Cardiac muscle cell (in vitro differentiated cells and primary cell): ENCODE data around the gene CA5B. TPM values are rescaled to one million over a fixed set of nuclear protein-coding genes. Genes with fewer than 3 reads are reported as not detected.

Source experiments
- DNase-seq, 2 donors: peaks; one replicate each; pipeline versions ENCODE4 v3.0.0 to v3.0.0-alpha.2; 2010 to 2017; ENCODE audit warnings: low read depth in 1 of 2, low spot score in 1 of 2
- H3K27ac ChIP-seq: fragments of 200-600 bp; sonication (generic); 2 replicates; pipeline ENCODE4 v1.5.1; 2016
- H3K27me3 ChIP-seq: fragments of 200-600 bp; sonication (generic); 2 replicates; pipeline ENCODE4 v1.6.0; 2016; ENCODE audit warnings: control low read depth
- H3K36me3 ChIP-seq: fragments of 200-600 bp; sonication (generic); 2 replicates; pipeline ENCODE4 v1.5.1; 2016; ENCODE audit warnings: control low read depth
- H3K4me1 ChIP-seq: fragments of 200-600 bp; sonication (generic); 2 replicates; pipeline ENCODE4 v1.8.1; 2017; ENCODE audit warnings: low read depth, mild to moderate bottlenecking, mixed run types
- H3K4me3 ChIP-seq: fragments of 200-600 bp; sonication (generic); 2 replicates; pipeline ENCODE4 v1.5.1; 2016; ENCODE audit warnings: mild to moderate bottlenecking
- H3K9me3 ChIP-seq: fragments of 200-600 bp; sonication (generic); 2 replicates; pipeline ENCODE4 v1.5.1; 2017; ENCODE audit warnings: low read depth, mild to moderate bottlenecking, control low read depth
- CTCF ChIP-seq: IDR thresholded peaks from 2 replicates; pipeline ENCODE4 v1.5.1; 2012; ENCODE audit warnings: low read depth, mild to moderate bottlenecking, low read length
- polyA plus RNA-seq: library from polyadenylated mRNA; unstranded; fragments of >200 nt; fragmentation: Nextera tagmentation; extraction: Ambion mirVana; gene quantifications from 2 replicates; pipeline ENCODE4 v1.2.1, GENCODE V29; 2016
- total RNA-seq: library from RNA; depleted of rRNA; stranded (reverse); fragments of >200 nt; gene quantifications from 2 replicates; pipeline ENCODE4 v1.2.3, GENCODE V29; 2016

Gene CA5B
- total and polyA plus RNA-seq, 2 experiments from 2014 or later, result 7.1 to 9.9 TPM

DNA sequence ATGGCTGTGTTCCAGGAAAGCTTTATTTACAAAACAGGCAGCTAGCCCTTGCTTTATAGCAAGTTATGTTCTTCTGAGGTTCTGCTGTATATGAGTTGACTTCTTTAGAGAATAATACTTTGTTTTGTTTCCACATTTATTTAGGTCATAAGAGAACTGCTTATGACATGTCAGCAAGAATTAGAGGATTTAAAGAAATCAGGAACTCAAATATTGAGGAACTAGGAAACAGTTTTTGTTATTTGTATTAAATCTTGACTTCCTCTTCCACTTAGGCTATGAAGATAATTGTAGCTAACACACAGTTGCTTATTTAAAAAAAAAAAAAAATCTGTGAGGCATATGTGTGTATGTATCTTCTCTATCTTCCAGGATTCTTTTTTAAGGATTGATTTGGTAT lies 66.5 kb downstream of the CA5B start:
- Histone ChIP-seq H3K27me3 (no peaks in the 10 kb centered on the region), H3K27ac (no peak overlapping the region), H3K4me1 (no peaks in the 10 kb centered on the region), H3K36me3 (peaks cover 21% of the 10 kb centered on the region), H3K9me3 (no peaks in the 10 kb centered on the region), H3K4me3 (no peak overlapping the region)
- no peak for TF ChIP-seq CTCF
- no peak for DNase-seq

DNA sequence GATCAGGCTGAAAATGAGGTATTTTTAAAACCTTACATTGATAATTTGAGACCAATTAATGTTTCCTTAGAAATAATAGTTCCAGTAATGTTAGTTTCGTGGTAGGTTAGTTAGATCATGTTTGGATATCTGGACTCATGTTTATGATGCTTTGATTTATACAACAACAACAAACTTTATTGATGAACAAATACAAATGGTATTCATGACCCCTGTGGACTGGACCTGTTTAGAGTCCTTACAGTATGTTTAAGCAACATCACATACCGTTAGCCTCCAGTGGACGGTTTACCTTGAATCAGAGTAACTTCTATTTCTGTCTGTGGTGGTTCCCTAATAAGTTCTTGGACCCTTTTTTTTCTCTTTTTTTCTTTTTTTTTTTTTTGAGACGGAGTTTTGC lies 70.2 kb downstream of the CA5B start:
- Histone ChIP-seq H3K9me3 (no peaks in the 10 kb centered on the region), H3K36me3 (peaks cover 13% of the 10 kb centered on the region), H3K27me3 (no peaks in the 10 kb centered on the region), H3K4me3 (no peak overlapping the region), H3K27ac (no peak overlapping the region), H3K4me1 (no peaks in the 10 kb centered on the region)
- DNase-seq, result no peak
- no peak for TF ChIP-seq CTCF

DNA sequence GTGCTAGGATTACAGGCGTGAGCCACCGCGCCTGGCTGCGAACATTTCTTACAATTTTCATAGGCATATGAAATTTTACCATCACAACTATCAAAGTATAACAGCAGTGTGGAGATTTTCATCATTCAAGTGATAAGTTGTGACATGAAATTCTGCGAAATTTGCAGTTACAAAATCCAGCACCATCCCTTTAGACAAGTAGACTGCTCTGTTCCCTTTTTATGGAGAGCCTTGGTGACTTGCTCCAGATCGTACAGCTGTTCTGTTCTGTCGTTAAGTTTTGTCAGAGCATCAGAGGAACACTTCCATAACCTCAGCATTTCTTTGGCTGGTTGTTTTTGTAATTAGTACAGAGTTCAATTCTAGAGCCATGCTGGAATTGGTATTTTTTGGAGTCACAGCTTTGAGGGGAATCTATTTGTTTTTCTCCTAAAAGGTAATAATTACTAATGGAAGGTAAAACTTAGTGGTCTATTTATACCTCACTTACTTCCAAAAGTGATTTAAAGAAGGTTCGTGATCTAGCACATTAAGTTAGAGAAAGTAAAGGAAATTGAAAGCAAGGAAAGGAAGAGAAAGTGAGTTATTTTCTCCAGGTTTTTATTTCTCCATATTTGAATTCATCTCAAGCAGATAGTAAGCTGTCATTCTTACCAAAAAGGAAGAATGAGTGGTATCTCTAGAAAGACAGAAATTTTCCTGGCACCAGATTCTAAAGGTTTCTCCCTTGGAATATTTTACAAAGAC lies 74.3 kb downstream of the CA5B start:
- peaks cover 11% of the 10 kb centered on the region for H3K4me1 ChIP-seq

DNA sequence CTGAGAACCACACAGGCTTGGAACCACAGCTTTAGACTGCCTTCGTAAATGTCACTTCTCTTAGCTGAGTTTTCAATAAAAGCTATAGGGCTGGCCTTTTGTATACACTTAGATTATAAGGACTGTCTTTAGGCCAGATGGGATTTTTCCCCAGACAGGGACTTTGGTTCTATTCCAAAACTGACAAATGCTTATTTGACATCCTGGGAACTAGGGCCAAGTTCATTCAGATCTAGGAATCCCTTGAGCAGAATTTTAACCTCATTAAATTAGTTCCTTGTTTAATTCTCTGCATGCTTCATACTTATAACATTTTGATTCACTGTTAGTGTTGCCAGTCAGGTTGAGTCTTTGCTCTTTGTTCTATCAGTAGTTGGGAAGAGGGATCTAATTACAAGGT lies 75.3 kb downstream of the CA5B start:
- Histone ChIP-seq H3K4me3 (no peak overlapping the region), H3K4me1 (peaks cover 19% of the 10 kb centered on the region), H3K9me3 (no peaks in the 10 kb centered on the region), H3K27me3 (no peaks in the 10 kb centered on the region), H3K36me3 (peaks cover 7% of the 10 kb centered on the region), H3K27ac (no peak overlapping the region)
- DNase-seq, result no peak
- TF ChIP-seq CTCF, result no peak

More for the DNA sequence above, 74.3 kb downstream of the CA5B start:
- H3K36me3 ChIP-seq, result peaks cover 7% of the 10 kb centered on the region
- H3K27ac ChIP-seq, result no peak overlapping the region
- no peak for DNase-seq
- no peaks in the 10 kb centered on the region for H3K9me3 ChIP-seq
- no peak overlapping the region for H3K4me3 ChIP-seq
- no peak for TF ChIP-seq CTCF
- H3K27me3 ChIP-seq, result no peaks in the 10 kb centered on the region

GRCh38 chrX:15814771-15815365 lies 76.8 kb downstream of the CA5B start:
- Histone ChIP-seq H3K4me3 (no peak overlapping the region), H3K27ac (no peak overlapping the region), H3K27me3 (no peaks in the 10 kb centered on the region), H3K9me3 (no peaks in the 10 kb centered on the region), H3K36me3 (peaks cover 9% of the 10 kb centered on the region), H3K4me1 (peaks cover 19% of the 10 kb centered on the region)
- DNase-seq, result no peak
- no peak for TF ChIP-seq CTCF
